Measurements from ENCODE around the gene ASB13.
A peak's percentile ranks its signal among the peaks of the same experiment; 100 is the strongest.

The ASB13 gene

GRCh38 chr10:5647507-5648240, 18.7 kb downstream of the ASB13 start:
- Mint-ChIP-seq H3K4me3 (no peak overlapping the region), H3K4me1 (ENCODE audit: low read depth) (peaks cover 2% of the 10 kb centered on the region), H3K36me3 (ENCODE audit: low read depth) (peaks cover 5% of the 10 kb centered on the region), H3K27me3 (ENCODE audit: low read depth) (no peaks in the 10 kb centered on the region), H3K27ac (no peak overlapping the region), H3K9me3 (no peaks in the 10 kb centered on the region)
- DNase-seq (ENCODE audit: low spot score) = no peak

GRCh38 chr10:5645944-5646617, 20.3 kb downstream of the ASB13 start:
- H3K27ac Mint-ChIP-seq = no peak overlapping the region
- no peaks in the 10 kb centered on the region for H3K4me1 Mint-ChIP-seq (ENCODE audit: low read depth)

GRCh38 chr10:5645375-5645774, 21.0 kb downstream of the ASB13 start:
- Mint-ChIP-seq H3K4me3 (no peak overlapping the region), H3K36me3 (ENCODE audit: low read depth) (peaks cover 5% of the 10 kb centered on the region), H3K27ac (peak overlapping the region; percentile 31), H3K9me3 (no peaks in the 10 kb centered on the region), H3K27me3 (ENCODE audit: low read depth) (no peaks in the 10 kb centered on the region), H3K4me1 (ENCODE audit: low read depth) (no peaks in the 10 kb centered on the region)
- DNase-seq (ENCODE audit: low spot score) = no peak

More at GRCh38 chr10:5645944-5646617, 20.3 kb downstream of the ASB13 start:
- no peaks in the 10 kb centered on the region for H3K27me3 Mint-ChIP-seq (ENCODE audit: low read depth)
- no peak for DNase-seq (ENCODE audit: low spot score)
- peaks cover 5% of the 10 kb centered on the region for H3K36me3 Mint-ChIP-seq (ENCODE audit: low read depth)
- H3K9me3 Mint-ChIP-seq = no peaks in the 10 kb centered on the region
- H3K4me3 Mint-ChIP-seq = no peak overlapping the region

- H3K27me3 Mint-ChIP-seq (ENCODE audit: low read depth) = no peaks in the 10 kb centered on the region
- H3K9me3 Mint-ChIP-seq = no peaks in the 10 kb centered on the region
- H3K4me1 Mint-ChIP-seq (ENCODE audit: low read depth) = no peaks in the 10 kb centered on the region
- peaks cover 3% of the 10 kb centered on the region for H3K36me3 Mint-ChIP-seq (ENCODE audit: low read depth)
- DNase-seq (ENCODE audit: low spot score) = no peak
- no peak overlapping the region for H3K27ac Mint-ChIP-seq
- no peak overlapping the region for H3K4me3 Mint-ChIP-seq
Measured at GRCh38 chr10:5644930-5645329, 21.5 kb downstream of the ASB13 start.

- no peak overlapping the region for H3K27ac Mint-ChIP-seq
Measured at GRCh38 chr10:5643346-5644067, 22.9 kb downstream of the ASB13 start.

GRCh38 chr10:5641501-5641900, 24.9 kb downstream of the ASB13 start:
- no peaks in the 10 kb centered on the region for H3K27me3 Mint-ChIP-seq (ENCODE audit: low read depth)
- H3K9me3 Mint-ChIP-seq = no peaks in the 10 kb centered on the region
- no peak overlapping the region for H3K27ac Mint-ChIP-seq
- no peak for DNase-seq (ENCODE audit: low spot score)
- H3K4me3 Mint-ChIP-seq = no peak overlapping the region
- H3K4me1 Mint-ChIP-seq (ENCODE audit: low read depth) = no peaks in the 10 kb centered on the region
- no peaks in the 10 kb centered on the region for H3K36me3 Mint-ChIP-seq (ENCODE audit: low read depth)

More at GRCh38 chr10:5643346-5644067, 22.9 kb downstream of the ASB13 start:
- no peak for DNase-seq (ENCODE audit: low spot score)
- Mint-ChIP-seq H3K36me3 (ENCODE audit: low read depth) (no peaks in the 10 kb centered on the region), H3K4me3 (no peak overlapping the region), H3K27me3 (ENCODE audit: low read depth) (no peaks in the 10 kb centered on the region), H3K9me3 (no peaks in the 10 kb centered on the region), H3K4me1 (ENCODE audit: low read depth) (no peaks in the 10 kb centered on the region)

- DNase-seq (ENCODE audit: low spot score) = no peak
- no peak overlapping the region for H3K4me3 Mint-ChIP-seq
- H3K36me3 Mint-ChIP-seq (ENCODE audit: low read depth) = no peaks in the 10 kb centered on the region
- H3K4me1 Mint-ChIP-seq (ENCODE audit: low read depth) = no peaks in the 10 kb centered on the region
- H3K9me3 Mint-ChIP-seq = no peaks in the 10 kb centered on the region
- H3K27ac Mint-ChIP-seq = no peak overlapping the region
- no peaks in the 10 kb centered on the region for H3K27me3 Mint-ChIP-seq (ENCODE audit: low read depth)
Measured at GRCh38 chr10:5640501-5640900, 25.9 kb downstream of the ASB13 start.

- no peaks in the 10 kb centered on the region for H3K9me3 Mint-ChIP-seq
- H3K27me3 Mint-ChIP-seq (ENCODE audit: low read depth) = no peaks in the 10 kb centered on the region
- H3K4me3 Mint-ChIP-seq = no peak overlapping the region
- no peak overlapping the region for H3K27ac Mint-ChIP-seq
- no peak for DNase-seq (ENCODE audit: low spot score)
- no peaks in the 10 kb centered on the region for H3K36me3 Mint-ChIP-seq (ENCODE audit: low read depth)
- no peaks in the 10 kb centered on the region for H3K4me1 Mint-ChIP-seq (ENCODE audit: low read depth)
Measured at GRCh38 chr10:5640036-5640435, 26.4 kb downstream of the ASB13 start.

GRCh38 chr10:5639066-5639465, 27.3 kb downstream of the ASB13 start:
- DNase-seq (ENCODE audit: low spot score) = no peak
- Mint-ChIP-seq H3K27ac (no peak overlapping the region), H3K4me3 (no peak overlapping the region), H3K27me3 (ENCODE audit: low read depth) (no peaks in the 10 kb centered on the region), H3K4me1 (ENCODE audit: low read depth) (no peaks in the 10 kb centered on the region), H3K36me3 (ENCODE audit: low read depth) (no peaks in the 10 kb centered on the region), H3K9me3 (no peaks in the 10 kb centered on the region)

- no peaks in the 10 kb centered on the region for H3K9me3 Mint-ChIP-seq
- no peaks in the 10 kb centered on the region for H3K36me3 Mint-ChIP-seq (ENCODE audit: low read depth)
- no peak overlapping the region for H3K27ac Mint-ChIP-seq
- no peaks in the 10 kb centered on the region for H3K4me1 Mint-ChIP-seq (ENCODE audit: low read depth)
- no peaks in the 10 kb centered on the region for H3K27me3 Mint-ChIP-seq (ENCODE audit: low read depth)
- no peak overlapping the region for H3K4me3 Mint-ChIP-seq
- DNase-seq (ENCODE audit: low spot score) = no peak
Measured at GRCh38 chr10:5638494-5638893, 27.9 kb downstream of the ASB13 start.

GRCh38 chr10:5634918-5635317, 31.5 kb downstream of the ASB13 start:
- H3K27me3 Mint-ChIP-seq (ENCODE audit: low read depth) = no peaks in the 10 kb centered on the region
- DNase-seq (ENCODE audit: low spot score) = no peak
- H3K27ac Mint-ChIP-seq = no peak overlapping the region
- H3K9me3 Mint-ChIP-seq = no peaks in the 10 kb centered on the region
- H3K4me3 Mint-ChIP-seq = no peak overlapping the region
- H3K36me3 Mint-ChIP-seq (ENCODE audit: low read depth) = no peaks in the 10 kb centered on the region
- H3K4me1 Mint-ChIP-seq (ENCODE audit: low read depth) = no peaks in the 10 kb centered on the region

GRCh38 chr10:5633166-5633749, 33.1 kb downstream of the ASB13 start:
- no peaks in the 10 kb centered on the region for H3K36me3 Mint-ChIP-seq (ENCODE audit: low read depth)
- no peaks in the 10 kb centered on the region for H3K9me3 Mint-ChIP-seq
- no peaks in the 10 kb centered on the region for H3K27me3 Mint-ChIP-seq (ENCODE audit: low read depth)
- H3K4me1 Mint-ChIP-seq (ENCODE audit: low read depth) = peaks cover 10% of the 10 kb centered on the region
- no peak overlapping the region for H3K27ac Mint-ChIP-seq
- no peak for DNase-seq (ENCODE audit: low spot score)
- no peak overlapping the region for H3K4me3 Mint-ChIP-seq

- H3K27ac Mint-ChIP-seq = no peak overlapping the region
- DNase-seq (ENCODE audit: low spot score) = no peak
- H3K27me3 Mint-ChIP-seq (ENCODE audit: low read depth) = peaks cover 2% of the 10 kb centered on the region
- no peaks in the 10 kb centered on the region for H3K9me3 Mint-ChIP-seq
- H3K4me3 Mint-ChIP-seq = no peak overlapping the region
- peaks cover 11% of the 10 kb centered on the region for H3K4me1 Mint-ChIP-seq (ENCODE audit: low read depth)
- H3K36me3 Mint-ChIP-seq (ENCODE audit: low read depth) = no peaks in the 10 kb centered on the region
Measured at GRCh38 chr10:5632446-5632845, 33.9 kb downstream of the ASB13 start.

- H3K4me1 Mint-ChIP-seq (ENCODE audit: low read depth) = peaks cover 11% of the 10 kb centered on the region
- DNase-seq (ENCODE audit: low spot score) = no peak
- no peaks in the 10 kb centered on the region for H3K36me3 Mint-ChIP-seq (ENCODE audit: low read depth)
- no peak overlapping the region for H3K4me3 Mint-ChIP-seq
- no peaks in the 10 kb centered on the region for H3K9me3 Mint-ChIP-seq
- no peak overlapping the region for H3K27ac Mint-ChIP-seq
- H3K27me3 Mint-ChIP-seq (ENCODE audit: low read depth) = peaks cover 2% of the 10 kb centered on the region
Measured at GRCh38 chr10:5631936-5632335, 34.5 kb downstream of the ASB13 start.

All from T-helper 2 cell treated with Interferon-gamma antibody and Interleukin-4, amounts not matched to agents 5 μg/mL and 100 μg/mL, for 36 hours (primary cell).